RCC 7860 (cell line): Measurements from ENCODE around the gene CAMK1.
A peak's percentile ranks its signal among the peaks of the same experiment; 100 is the strongest.
"Not testable (repeated sequence)": the region's sequence is repeated elsewhere in the genome, so short reads cannot be mapped to it uniquely, and the experiment has no call there.

Experiments used
- DNase-seq: peaks from one replicate; pipeline ENCODE4 v3.0.0-alpha.2; 2015; ENCODE audit warnings: low spot score
- FAIRE-seq: peaks from 2 replicates; lab custom pipeline; 2012; peaks lifted over from hg19 to GRCh38; lab: Jason Lieb, UNC

CAMK1 gene

DNA sequence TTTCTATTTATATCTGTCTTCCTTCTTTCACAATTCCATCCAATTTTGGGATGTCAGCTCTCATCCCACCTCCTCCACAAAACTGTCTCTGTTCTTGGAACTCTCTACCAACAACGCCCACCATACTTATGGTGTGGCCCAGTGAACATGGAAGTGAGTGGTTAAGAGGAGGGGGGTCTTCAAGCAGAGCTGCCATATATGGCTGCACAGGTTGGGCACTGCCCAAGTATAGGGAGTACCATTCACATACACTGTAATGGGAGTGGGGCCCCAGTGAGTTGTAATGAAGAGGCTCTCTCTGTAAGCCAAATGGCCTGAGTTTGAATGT lies 7.9 kb upstream of the CAMK1 start:
- no peak for FAIRE-seq

DNA sequence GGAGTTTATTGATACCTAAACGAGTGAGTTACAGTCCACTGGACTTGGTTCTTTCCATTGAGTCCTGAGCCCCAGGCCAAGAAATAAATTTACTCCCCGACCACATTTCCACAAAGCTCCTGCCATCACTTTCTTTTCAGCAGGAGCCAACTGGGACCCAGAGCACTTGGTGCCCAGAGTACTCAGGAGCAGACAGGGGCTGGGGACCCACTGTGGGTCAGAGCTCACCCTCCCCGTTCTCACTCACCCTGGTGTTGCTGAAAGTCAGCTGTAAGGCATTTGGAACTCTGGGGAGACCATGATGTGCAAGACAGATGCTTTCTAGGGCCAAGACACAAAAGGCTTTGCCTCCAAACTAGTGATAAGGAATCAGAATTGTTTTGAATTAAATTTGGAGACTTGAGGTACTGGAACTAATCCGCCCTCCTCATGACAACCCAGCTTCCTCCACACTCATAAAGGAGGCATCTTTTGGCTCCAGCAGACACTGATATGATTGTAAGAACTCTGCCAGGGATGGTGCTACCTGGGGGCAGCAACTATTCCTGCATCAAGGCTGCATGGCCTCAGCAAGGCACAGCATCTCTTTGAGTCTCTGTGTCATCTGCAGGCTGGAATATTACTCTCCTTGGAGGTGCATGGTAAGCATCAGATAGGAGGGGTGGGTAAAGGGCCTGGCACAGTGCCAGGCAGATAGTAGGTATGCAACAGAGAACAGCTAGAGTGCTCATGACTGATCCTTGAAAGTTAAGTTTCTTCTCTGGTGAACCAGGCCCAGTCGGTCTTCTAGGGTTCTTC lies 7.3 kb upstream of the CAMK1 start:
- DNase-seq (no peak), FAIRE-seq (no peak)

More for the DNA sequence above, 7.9 kb upstream of the CAMK1 start:
- DNase-seq: no peak

DNA sequence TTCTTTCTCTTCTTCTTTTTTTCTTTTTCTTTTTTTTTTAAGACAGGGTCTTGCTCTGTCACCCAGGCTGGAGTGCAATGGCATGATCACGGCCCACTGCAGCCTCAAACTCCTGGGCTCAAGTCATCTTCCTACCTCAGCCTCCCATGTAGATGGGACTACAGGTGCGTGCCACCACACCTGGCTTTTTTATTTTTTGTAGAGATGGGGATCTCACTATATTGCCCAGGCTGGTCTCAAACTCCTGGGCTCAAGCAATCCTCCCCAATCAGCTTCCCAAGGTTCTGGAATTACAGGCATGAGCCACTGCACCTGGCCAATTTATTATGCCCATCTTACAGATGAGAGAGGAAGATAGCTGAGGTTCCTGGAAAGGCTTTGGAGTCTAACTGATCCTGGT lies 1.3 kb upstream of the CAMK1 start:
- FAIRE-seq, DNase-seq: not testable (repeated sequence)

DNA sequence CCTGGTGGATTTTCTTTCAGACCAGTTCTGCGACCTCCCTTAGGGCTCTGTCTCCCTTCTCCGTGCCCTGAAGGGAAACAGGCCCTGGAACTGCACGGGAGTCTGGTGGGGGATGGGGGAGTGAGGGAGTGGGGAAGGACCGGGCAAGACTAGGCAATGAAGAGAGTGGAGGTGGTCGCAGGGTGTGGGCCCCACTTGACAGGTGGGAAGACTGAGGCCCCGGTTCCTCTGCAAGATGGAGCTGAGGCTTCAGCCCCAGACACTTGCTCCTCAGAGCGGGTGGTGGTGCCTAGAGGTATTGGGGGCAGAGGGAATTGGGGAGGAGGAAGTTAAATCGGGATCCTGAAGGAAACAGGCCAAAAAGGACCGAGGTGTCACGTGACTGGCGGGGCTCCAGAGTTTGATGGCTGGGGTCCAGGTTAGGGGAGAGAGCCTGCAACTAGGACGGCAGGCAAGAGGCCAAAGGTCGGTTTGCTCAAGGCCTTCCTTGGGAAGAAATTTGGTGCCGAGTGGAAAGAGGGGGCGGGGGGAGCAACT lies 597 bp upstream of the CAMK1 start:
- DNase-seq (no peak), FAIRE-seq (no peak)

DNA sequence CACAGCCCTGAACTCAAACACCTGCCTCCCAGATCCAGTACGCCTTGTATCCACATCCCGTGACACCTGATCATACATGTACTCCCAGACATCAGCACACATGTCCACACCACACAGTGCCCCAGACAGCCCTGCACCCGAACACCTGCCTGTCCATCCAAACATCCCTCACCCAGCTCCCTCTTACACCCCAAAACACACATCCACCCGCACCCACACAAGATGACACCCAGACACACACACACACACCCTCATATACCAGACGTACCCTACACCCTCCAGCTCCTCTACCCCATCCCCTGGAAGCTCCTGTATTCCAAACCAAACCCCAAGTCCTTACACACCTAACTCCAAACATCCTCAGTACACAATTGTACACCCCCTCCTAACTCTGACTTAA lies 735 bp downstream of the CAMK1 start:
- FAIRE-seq: no peak

DNA sequence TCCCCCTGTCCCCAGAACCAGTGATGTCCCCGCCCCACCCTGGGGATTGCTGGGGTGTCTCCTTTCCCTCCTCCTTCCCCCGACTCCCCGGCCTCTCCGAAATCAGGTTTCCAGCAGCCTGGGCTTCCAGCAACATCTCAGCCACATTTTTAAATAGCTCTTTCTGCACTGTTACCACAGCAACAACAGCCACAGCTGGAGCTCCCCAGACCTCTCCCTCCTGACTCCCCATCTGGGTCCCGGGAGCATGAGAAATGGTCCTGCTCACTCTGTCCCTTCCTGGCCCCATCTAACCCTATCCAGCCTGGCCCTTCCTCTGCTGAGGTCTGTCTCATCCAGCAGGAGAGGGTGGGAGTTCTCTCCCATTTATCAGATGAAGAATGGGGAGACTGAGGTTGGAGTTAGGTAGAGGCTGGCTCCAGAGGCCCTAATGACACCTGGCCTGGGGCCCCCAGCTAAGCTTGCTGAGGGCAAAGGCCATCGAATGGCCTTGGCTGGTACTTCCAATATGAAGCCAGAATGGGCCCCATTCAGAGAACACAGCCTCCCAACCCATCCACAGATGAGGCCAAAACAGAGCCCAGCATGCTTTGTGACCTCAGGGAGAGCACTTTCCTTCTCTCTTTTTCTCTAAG lies 1.5 kb downstream of the CAMK1 start:
- no peak for DNase-seq
- FAIRE-seq: no peak

More for the DNA sequence above, 735 bp downstream of the CAMK1 start:
- no peak for DNase-seq

DNA sequence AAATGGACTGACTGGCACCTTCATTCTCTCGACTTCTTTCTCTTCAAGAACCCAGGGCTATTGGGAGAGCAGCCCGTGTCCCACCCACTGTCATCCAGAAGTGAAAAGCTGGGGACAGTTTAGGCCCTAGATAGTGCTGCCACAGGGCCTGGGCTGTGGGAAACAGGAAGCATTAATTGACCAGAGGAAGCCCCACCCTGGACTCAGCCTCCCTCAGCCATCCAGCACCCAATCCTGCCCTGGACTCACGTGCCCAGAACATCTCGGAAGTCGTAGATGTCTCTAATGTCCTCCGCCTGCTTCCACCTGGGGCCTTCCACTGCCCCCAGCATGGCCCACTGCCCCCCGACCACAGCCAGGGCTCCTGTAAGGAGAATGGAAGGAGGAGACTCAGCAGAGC lies 2.3 kb downstream of the CAMK1 start:
- DNase-seq (no peak), FAIRE-seq (no peak)

DNA sequence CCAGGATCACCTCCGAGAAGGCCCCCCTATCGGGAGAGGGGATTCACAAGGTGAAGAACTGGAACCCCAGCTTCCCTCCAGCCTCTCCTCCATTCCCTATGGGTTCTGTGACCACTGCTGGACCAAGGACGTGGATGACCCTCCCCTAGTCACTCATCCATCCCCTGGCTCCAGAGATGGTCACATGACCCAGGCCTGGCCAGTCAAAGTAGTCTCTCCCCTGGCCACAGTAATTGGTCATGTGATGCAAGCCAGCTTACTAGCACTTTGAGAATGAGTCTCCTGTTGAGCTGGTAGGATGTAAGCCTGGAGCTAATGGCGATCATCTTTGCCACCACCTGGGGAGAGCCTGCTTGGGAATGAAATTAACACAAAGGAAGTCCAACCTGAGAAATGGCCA lies 3.9 kb downstream of the CAMK1 start:
- DNase-seq (no peak), FAIRE-seq (no peak)

DNA sequence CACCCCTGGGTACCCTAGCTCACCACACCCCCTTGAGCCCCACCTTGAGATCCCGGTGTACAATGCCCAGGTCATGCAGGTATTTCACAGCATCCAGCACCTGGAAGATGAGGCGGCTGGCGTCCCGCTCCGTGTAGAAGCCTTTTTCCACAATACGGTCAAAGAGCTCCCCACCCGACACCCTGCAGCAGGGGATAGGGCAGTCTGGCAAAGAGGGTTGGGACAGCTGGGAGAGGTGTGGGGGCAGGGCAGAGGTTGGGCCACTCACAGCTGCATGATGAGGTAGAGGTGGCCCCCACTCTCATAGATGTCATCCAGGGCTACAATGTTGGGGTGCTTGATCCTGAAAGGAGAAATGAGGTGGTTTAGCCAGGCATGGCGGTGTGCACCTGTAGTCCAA lies 6.9 kb downstream of the CAMK1 start:
- DNase-seq (no peak), FAIRE-seq (no peak)

DNA sequence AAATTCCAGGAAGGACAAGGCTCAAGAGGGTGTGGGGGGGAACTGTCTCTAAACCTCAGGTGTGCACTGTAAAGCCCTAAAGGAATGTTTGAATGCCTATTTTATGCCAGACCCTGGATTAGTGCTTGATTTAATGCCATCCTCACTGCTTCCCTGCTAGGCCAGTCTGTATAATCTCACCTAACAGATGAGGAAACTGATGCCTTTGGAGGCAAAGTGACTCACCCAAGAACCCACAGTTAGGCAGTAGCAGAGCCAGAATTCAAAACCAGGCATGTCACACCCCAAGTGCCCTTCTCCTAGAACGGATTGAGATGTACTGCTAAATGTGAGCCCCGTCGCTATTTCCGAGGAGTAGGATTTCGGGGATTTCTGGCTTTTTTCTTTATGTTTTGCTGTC lies 7.8 kb downstream of the CAMK1 start:
- FAIRE-seq: no peak
- DNase-seq: no peak

DNA sequence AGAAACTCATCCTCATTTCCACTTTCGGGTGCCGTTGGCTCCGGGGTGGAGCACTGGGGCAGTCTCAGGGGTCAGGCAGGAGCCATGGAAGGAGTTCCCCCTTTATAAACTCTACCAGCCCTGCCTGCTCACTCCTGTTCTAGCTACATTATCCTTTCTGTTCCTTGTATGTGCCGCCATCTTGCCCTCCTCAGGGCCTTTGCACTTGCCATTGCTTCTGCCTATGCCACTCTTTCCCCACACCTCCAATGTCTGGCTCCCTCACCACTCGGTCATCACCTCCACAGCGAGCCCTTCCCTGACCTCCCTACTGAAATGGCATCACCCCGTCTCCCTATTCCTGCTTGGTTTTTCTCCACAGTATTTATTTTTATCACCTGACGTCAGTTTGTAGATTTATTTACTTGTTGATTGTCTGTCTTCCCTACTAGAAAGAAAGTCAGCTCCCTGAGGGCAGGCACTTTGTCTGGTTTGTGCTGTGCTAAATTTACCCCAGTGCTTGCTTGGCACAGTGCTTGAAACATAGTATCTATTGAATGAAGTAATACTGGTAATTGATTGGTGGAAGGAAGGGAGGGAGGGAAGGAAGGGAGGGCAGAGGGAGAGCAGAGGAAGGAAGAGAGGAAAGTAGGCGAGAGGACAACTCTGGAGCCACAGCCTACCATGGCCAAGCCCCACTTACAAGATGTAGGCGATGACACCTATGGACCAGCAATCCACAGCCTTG lies 8.8 kb downstream of the CAMK1 start:
- no peak for DNase-seq
- no peak for FAIRE-seq

DNA sequence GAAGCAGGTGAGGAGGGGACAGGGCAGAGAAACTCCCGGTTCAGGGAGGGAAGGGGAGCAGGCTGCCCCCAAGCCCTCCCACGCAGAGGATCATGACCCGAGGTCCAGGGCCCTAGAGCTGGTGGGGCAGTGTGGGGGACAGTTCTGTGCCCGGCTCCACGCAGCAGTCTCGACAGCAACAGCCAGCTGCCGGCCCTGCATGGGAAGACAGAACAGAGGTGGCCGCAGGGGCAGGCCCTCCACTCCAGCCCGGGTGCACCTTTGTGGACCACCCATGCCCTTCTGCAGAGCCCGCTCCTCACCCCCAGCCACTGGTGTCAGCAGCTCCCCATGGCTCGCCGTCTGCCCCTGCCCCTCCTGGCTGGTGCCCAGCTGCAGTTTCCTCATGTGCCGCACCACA lies 12.3 kb downstream of the CAMK1 start:
- FAIRE-seq: no peak
- DNase-seq: no peak

DNA sequence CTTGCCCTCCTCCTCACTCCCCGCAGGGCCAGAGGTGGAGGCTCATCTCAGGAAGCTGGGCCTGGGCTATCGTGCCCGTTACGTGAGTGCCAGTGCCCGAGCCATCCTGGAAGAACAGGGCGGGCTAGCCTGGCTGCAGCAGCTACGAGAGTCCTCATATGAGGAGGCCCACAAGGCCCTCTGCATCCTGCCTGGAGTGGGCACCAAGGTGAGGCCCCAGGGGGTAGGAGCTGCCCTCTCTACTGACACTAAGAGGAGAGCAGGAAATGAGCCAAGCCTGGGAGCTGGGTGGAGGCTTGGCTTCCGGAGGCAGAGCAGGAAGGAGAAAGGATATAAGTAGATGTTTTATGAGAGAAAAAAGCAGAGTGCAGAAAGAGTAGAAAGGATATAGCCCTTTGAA lies 15.1 kb downstream of the CAMK1 start:
- DNase-seq: no peak
- no peak for FAIRE-seq

DNA sequence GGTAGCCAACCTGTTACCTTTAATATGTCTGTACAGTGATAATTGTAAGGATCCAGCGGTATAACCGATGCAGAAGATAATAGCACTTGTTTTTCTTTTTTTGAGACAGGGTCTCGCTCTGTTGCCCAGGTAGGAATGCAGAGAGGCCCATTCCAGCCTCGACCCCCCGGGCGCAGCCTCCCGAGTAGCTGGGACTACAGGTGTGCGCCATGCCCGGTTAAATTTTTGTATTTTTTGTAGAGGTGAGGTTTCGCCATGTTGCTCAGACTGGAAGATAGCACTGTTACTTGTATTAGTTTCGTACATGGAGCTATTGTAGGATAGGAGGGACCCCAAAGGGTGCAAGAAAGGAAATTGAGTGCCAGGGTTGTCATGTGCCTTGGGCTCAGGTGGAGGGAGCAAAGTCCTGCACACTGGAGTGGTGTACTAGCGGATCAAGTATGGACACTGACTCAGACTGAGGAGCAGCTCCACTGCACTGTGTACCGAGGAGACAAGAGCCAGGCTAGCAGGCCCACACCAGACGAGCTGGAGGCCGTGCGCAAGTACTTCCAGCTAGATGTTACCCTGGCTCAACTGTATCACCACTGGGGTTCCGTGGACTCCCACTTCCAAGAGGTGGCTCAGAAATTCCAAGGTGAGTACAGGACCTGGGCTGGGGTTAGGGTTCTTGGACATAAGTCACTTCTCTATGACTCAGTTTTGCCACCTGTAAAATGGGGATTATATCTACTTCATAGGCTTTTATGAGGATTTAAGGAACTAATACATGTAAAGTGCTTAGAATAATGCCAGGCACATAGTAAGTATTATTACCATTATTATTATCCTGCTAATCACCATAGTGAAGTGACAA lies 19.0 kb downstream of the CAMK1 start:
- FAIRE-seq (no peak), DNase-seq (peak; percentile 18)

DNA sequence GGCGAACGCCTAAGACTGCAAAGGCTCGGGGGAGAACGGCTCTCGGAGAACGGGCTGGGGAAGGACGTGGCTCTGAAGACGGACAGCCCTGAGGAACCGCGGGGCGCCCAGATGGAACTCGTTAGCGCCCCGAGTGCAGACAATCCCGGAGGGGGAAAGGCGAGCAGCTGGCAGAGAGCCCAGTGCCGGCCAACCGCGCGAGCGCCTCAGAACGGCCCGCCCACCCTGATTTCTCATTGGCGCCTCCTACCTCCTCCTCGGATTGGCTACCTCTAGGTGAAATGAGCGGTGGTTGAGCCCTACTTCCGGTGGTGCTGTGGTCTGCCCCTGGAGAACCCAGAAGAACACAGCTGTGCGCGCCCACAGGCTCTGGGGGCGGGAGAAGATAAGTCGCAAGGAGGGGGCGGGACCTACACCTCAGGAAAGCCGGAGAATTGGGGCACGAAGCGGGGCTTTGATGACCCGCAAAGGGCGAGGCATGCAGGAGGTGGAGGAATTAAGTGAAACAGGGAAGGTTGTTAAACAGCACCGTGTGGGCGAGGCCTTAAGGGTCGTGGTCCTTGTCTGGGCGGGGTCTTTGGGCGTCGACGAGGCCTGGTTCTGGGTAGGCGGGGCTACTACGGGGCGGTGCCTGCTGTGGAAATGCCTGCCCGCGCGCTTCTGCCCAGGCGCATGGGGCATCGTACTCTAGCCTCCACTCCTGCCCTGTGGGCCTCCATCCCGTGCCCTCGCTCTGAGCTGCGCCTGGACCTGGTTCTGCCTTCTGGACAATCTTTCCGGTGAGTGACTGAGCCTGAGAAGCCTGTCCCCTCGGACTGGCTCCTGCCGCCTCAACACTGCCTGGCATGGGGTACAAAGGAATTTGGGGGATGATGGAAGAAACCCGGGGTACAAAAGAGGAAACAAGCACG lies 19.8 kb downstream of the CAMK1 start, which contains the start of gene OGG1:
OGG1 (plus strand) TSS at position 308 of the 911 bp plus-strand sequence; CDS start at position 643, 335 bp downstream.
- FAIRE-seq (peak; percentile 36), DNase-seq (peak; percentile 94)

DNA sequence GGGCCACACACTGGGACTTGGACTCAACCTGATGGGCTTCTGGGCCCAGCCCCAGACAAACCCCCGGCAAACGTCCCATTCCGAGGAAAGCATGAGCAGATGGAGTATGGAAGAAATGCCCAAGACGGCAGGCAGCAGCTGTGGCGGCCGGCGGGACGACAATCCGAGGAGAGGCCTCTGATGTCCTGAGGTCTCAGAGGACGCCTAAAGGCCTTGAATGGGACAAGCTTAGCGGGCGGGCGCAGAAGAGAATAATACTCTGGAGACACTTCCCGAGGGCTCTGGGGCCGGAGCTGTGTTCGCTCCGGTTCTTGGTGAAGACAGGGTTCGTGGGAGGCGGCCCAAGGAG lies 20.5 kb downstream of the CAMK1 start:
- FAIRE-seq: no peak

DNA sequence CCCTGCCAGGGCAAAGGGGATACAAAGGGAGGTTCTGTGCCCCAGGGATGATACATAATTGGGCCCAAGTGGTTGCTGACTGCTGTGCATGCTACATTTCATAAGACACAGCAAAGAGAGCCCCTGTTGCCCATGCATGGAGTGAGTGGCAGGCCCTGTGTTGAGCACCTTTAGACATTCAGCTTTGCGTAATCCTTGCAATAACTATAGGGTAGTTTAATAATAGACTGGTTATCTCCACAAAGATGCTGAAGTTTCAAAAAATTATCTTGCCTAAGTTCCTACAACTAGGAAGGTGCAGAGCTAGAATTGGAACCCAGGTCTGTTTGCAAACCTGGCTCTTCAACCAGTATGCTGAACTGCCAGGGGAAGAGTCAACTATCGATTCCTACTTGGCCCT lies 21.7 kb downstream of the CAMK1 start:
- no peak for DNase-seq
- FAIRE-seq: no peak

More for the DNA sequence above, 20.5 kb downstream of the CAMK1 start:
- DNase-seq: no peak

DNA sequence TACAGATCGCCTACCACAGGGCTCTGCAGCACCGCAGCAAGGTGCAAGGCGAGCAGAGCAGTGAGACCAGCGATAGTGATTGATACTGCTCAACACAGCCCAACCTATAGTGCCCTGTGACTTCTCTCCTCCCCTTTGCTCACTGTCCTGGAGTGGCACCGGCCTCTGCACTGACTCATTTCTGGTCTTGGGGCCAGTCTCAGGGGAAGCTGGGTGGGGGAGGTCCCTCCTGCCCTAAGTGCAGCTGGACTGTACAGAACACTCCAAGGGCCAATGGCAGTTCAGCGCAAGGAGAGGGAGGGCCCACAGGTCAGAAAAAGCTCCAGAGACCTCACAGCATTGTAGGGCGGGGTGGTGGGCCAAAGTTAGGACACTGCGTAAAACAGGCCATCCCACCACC lies 22.5 kb downstream of the CAMK1 start:
- DNase-seq (peak; percentile 47), FAIRE-seq (no peak)

DNA sequence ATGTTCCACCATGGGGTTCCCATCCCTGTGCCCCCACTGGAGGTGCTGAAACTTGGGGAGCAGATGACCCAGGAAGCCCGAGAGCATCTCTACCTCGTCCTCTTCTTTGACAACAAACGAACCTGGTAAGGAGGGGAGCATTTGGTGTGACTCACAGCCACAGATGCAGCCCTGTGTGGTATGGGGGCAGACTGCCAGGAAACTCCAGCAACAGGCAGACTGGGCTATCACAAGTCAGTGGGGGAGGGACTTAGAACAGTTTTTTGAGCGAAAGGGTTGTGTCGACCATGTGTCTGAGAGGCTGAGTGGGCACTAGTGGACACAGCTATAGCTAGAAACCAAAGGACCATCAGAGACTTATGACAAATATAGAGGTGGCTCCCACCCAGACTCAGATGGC lies 23.4 kb downstream of the CAMK1 start:
- DNase-seq: peak; percentile 52
- FAIRE-seq: no peak

DNA sequence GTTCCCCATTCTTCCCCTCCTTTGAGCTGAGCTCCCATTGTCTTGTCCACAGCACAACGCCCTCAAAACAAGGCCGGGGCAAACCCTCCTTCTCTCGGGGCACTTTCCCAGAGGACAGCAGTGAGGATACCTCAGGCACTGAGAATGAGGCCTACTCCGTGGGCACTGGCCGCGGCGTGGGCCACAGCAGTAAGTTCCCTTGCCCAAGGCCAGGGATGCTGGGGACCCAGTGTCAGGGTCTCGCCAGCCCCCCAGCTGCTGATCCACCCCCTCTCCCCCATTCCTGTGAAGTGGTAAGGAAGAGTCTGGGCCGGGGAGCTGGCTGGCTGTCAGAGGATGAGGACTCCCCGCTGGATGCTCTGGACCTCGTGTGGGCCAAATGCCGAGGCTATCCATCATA lies 24.2 kb downstream of the CAMK1 start:
- DNase-seq: no peak
- FAIRE-seq: no peak
